ENCODE data around the gene NOC2L. TPM values are rescaled to one million over a fixed set of nuclear protein-coding genes. Genes with fewer than 3 reads are reported as not detected.
A peak's percentile ranks its signal among the peaks of the same experiment; 100 is the strongest.

The NOC2L gene
- total and polyA plus RNA-seq, 9 of the 15 experiments (the other 6 are each of a cell fraction or from before 2014, with no cell fraction given): 4.0 to 410 (median 200) TPM

DNA sequence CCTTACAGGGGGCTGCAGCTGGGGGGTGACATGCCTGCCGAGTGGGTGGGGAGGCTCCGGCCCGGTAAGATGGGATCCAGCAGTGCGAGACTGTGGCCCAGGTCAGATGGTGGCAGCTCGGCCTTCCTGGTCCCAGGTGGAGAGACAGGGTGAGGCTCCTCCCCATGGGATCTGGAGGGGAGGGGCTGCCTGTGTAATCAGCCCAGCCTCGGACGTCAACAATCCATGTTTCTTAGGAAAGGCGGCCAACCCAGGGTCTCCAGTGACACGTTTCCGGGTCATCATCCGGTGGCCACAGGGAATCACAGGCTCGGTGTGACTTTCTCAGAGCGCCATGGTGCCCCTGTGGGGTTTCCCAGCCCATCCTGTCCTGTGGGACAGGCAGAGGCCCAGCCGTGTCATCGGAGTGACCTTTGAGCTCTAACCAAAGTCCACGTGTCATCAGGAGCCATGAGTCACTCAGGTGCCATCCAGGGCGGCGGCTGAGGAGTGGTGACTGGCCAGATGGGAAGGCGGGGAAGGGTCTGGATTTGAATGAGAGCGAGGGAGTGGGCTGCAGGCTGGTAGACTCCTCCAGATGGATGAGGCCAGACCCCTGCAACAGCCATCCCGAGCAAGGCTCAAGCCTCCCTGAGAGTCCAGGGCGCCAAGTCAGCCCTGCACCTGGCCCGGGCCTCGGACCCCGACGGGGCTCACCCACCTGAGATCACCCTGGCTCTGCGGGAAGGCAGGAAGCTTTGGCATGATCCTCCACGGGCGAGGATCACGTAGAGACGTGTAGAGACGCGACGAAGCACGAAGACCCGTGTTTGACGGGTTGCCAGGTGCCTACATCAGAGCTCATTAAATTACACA lies 47.5 kb upstream of the NOC2L start (continued):
- TF ChIP-seq, protein P1, sequence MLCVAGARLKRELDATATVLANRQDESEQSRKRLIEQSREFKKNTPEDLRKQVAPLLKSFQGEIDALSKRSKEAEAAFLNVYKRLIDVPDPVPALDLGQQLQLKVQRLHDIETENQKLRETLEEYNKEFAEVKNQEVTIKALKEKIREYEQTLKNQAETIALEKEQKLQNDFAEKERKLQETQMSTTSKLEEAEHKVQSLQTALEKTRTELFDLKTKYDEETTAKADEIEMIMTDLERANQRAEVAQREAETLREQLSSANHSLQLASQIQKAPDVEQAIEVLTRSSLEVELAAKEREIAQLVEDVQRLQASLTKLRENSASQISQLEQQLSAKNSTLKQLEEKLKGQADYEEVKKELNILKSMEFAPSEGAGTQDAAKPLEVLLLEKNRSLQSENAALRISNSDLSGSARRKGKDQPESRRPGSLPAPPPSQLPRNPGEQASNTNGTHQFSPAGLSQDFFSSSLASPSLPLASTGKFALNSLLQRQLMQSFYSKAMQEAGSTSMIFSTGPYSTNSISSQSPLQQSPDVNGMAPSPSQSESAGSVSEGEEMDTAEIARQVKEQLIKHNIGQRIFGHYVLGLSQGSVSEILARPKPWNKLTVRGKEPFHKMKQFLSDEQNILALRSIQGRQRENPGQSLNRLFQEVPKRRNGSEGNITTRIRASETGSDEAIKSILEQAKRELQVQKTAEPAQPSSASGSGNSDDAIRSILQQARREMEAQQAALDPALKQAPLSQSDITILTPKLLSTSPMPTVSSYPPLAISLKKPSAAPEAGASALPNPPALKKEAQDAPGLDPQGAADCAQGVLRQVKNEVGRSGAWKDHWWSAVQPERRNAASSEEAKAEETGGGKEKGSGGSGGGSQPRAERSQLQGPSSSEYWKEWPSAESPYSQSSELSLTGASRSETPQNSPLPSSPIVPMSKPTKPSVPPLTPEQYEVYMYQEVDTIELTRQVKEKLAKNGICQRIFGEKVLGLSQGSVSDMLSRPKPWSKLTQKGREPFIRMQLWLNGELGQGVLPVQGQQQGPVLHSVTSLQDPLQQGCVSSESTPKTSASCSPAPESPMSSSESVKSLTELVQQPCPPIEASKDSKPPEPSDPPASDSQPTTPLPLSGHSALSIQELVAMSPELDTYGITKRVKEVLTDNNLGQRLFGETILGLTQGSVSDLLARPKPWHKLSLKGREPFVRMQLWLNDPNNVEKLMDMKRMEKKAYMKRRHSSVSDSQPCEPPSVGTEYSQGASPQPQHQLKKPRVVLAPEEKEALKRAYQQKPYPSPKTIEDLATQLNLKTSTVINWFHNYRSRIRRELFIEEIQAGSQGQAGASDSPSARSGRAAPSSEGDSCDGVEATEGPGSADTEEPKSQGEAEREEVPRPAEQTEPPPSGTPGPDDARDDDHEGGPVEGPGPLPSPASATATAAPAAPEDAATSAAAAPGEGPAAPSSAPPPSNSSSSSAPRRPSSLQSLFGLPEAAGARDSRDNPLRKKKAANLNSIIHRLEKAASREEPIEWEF (CRISPR knock-in tag; IDR thresholded peaks at IDR 0.05): no peak
- no peak for TF ChIP-seq PHTF2 (CRISPR knock-in tag; IDR thresholded peaks at IDR 0.05)
- no peak for TF ChIP-seq MEF2D (tag; conservative IDR thresholded peaks at IDR 0.05; ENCODE audit: low read depth)
- TF ChIP-seq, protein P2, sequence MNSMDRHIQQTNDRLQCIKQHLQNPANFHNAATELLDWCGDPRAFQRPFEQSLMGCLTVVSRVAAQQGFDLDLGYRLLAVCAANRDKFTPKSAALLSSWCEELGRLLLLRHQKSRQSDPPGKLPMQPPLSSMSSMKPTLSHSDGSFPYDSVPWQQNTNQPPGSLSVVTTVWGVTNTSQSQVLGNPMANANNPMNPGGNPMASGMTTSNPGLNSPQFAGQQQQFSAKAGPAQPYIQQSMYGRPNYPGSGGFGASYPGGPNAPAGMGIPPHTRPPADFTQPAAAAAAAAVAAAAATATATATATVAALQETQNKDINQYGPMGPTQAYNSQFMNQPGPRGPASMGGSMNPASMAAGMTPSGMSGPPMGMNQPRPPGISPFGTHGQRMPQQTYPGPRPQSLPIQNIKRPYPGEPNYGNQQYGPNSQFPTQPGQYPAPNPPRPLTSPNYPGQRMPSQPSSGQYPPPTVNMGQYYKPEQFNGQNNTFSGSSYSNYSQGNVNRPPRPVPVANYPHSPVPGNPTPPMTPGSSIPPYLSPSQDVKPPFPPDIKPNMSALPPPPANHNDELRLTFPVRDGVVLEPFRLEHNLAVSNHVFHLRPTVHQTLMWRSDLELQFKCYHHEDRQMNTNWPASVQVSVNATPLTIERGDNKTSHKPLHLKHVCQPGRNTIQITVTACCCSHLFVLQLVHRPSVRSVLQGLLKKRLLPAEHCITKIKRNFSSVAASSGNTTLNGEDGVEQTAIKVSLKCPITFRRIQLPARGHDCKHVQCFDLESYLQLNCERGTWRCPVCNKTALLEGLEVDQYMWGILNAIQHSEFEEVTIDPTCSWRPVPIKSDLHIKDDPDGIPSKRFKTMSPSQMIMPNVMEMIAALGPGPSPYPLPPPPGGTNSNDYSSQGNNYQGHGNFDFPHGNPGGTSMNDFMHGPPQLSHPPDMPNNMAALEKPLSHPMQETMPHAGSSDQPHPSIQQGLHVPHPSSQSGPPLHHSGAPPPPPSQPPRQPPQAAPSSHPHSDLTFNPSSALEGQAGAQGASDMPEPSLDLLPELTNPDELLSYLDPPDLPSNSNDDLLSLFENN (IDR thresholded peaks at IDR 0.05; ENCODE audit: low read depth in 2 of 2, low read length in 2 of 2): no peak
- TF ChIP-seq SAFB2 (IDR thresholded peaks at IDR 0.05; ENCODE audit: borderline replicate concordance, low read depth, low read length, severe bottlenecking): no peak
- no peak for TF ChIP-seq ZNF3 (CRISPR knock-in tag; IDR thresholded peaks at IDR 0.05)
- no peak for TF ChIP-seq ZNF263 (CRISPR knock-in tag; IDR thresholded peaks at IDR 0.05; ENCODE audit: borderline replicate concordance)
- TF ChIP-seq, protein P3, sequence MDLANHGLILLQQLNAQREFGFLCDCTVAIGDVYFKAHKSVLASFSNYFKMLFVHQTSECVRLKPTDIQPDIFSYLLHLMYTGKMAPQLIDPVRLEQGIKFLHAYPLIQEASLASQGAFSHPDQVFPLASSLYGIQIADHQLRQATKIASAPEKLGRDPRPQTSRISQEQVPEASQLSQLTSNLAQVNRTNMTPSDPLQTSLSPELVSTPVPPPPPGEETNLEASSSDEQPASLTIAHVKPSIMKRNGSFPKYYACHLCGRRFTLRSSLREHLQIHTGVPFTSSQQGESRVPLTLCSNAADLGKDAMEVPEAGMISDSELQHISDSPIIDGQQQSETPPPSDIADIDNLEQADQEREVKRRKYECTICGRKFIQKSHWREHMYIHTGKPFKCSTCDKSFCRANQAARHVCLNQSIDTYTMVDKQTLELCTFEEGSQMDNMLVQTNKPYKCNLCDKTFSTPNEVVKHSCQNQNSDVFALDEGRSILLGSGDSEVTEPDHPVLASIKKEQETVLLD (IDR thresholded peaks at IDR 0.05): no peak
- no peak for TF ChIP-seq KHSRP (IDR thresholded peaks at IDR 0.05)
- TF ChIP-seq, protein P4, sequence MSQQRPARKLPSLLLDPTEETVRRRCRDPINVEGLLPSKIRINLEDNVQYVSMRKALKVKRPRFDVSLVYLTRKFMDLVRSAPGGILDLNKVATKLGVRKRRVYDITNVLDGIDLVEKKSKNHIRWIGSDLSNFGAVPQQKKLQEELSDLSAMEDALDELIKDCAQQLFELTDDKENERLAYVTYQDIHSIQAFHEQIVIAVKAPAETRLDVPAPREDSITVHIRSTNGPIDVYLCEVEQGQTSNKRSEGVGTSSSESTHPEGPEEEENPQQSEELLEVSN (IDR thresholded peaks at IDR 0.05; ENCODE audit: borderline replicate concordance in 1 of 2, extremely low read depth in 1 of 2, insufficient read depth in 1 of 2, insufficient read length in 1 of 2, low read depth in 1 of 2, low read length in 1 of 2, poor library complexity in 1 of 2, severe bottlenecking in 1 of 2): peak in 1 of 2 experiments; percentile 27
- no peak for TF ChIP-seq NR2C1 (IDR thresholded peaks at IDR 0.05)
- TF ChIP-seq NR2C1 (tag; IDR thresholded peaks at IDR 0.05): peak; percentile 83
- no peak for TF ChIP-seq ZNF75A (CRISPR knock-in tag; IDR thresholded peaks at IDR 0.05)
